Measurements from ENCODE around the gene DDR1. TPM values are rescaled to one million over a fixed set of nuclear protein-coding genes. Genes with fewer than 3 reads are reported as not detected.
"Not testable (repeated sequence)": the region's sequence is repeated elsewhere in the genome, so short reads cannot be mapped to it uniquely, and the experiment has no call there.

Gene DDR1
- total and polyA plus RNA-seq, 4 experiments from 2014 or later, result 1.4 to 13.1 (median 6.6) TPM

GRCh38 chr6:30843611-30843998 lies 40.7 kb upstream of the DDR1 start:
- Mint-ChIP-seq H3K36me3 (no peaks in the 10 kb centered on the region), H3K4me1 (peaks cover 5 to 18% (median 13%) of the 10 kb centered on the region in 4 donors), H3K9me3 (no peaks in the 10 kb centered on the region), H3K27me3 (peaks cover 2 to 5% of the 10 kb centered on the region in 2 donors), H3K27ac (peak overlapping the region in 3 of 7 donors; percentile 11 to 56 (median 54)), H3K4me3 (peak overlapping the region in 3 of 8 donors; percentile 36 to 57 (median 41))
- CTCF ChIA-PET (ENCODE audit: partially characterized antibody), result interaction anchor here (1.2 to 1.4 kb wide), 3 partner anchors 16 to 24 kb away, joined by 3 to 4 read pairs (median 3); no protein-coding TSS in a partner anchor
- intact Hi-C loops (cut with micrococcal nuclease), result no loop called here
- H3K36me3 ChIP-seq (ENCODE audit: insufficient read depth, low read length), result no peaks in the 10 kb centered on the region
- H3K9me3 ChIP-seq (ENCODE audit: control insufficient read depth in 1 of 2, low read length in 2 of 2), result no peaks in the 10 kb centered on the region
- H3K4me1 ChIP-seq (ENCODE audit: insufficient read depth, low read length), result peaks cover 25% of the 10 kb centered on the region
- H3K27me3 ChIP-seq (ENCODE audit: insufficient read depth, low read length), result no peaks in the 10 kb centered on the region
- no peak overlapping the region for H3K4me3 ChIP-seq (ENCODE audit: low read length in 2 of 2)
- H3K27ac ChIP-seq (ENCODE audit: low read depth, low read length), result no peak overlapping the region
- POLR2A ChIA-PET (ENCODE audit: partially characterized antibody), result interaction anchor here (1.2 to 1.6 kb wide), 3 partner anchors 10 to 13 kb away, joined by 4 to 8 read pairs (median 6); no protein-coding TSS in a partner anchor
- no peak for DNase-seq

- Mint-ChIP-seq H3K36me3 (no peaks in the 10 kb centered on the region), H3K27ac (no peak overlapping the region), H3K4me1 (peaks cover 5 to 18% (median 13%) of the 10 kb centered on the region in 4 donors), H3K27me3 (peaks cover 2 to 5% of the 10 kb centered on the region in 2 donors), H3K9me3 (no peaks in the 10 kb centered on the region), H3K4me3 (no peak overlapping the region)
- no peak overlapping the region for H3K27ac ChIP-seq (ENCODE audit: low read depth, low read length)
- ChIA-PET CTCF (ENCODE audit: partially characterized antibody) (interaction anchor here (1.1 to 1.4 kb wide), 5 partner anchors 14 to 24 kb away, joined by 3 to 4 read pairs (median 4); no protein-coding TSS in a partner anchor), POLR2A (ENCODE audit: partially characterized antibody) (interaction anchor here (0.6 to 1.6 kb wide), 4 partner anchors 10 to 70 kb away, joined by 3 to 8 read pairs (median 5); partner anchors contain the start of gene VARS2)
- intact Hi-C loops (cut with micrococcal nuclease), result no loop called here
- H3K4me1 ChIP-seq (ENCODE audit: insufficient read depth, low read length), result peaks cover 25% of the 10 kb centered on the region
- H3K36me3 ChIP-seq (ENCODE audit: insufficient read depth, low read length), result no peaks in the 10 kb centered on the region
- no peak overlapping the region for H3K4me3 ChIP-seq (ENCODE audit: low read length in 2 of 2)
- DNase-seq, result no peak
- no peaks in the 10 kb centered on the region for H3K9me3 ChIP-seq (ENCODE audit: control insufficient read depth in 1 of 2, low read length in 2 of 2)
- no peaks in the 10 kb centered on the region for H3K27me3 ChIP-seq (ENCODE audit: insufficient read depth, low read length)
Observed at GRCh38 chr6:30844118-30844535, 40.2 kb upstream of the DDR1 start.

- H3K4me3 Mint-ChIP-seq, result no peak overlapping the region
- H3K9me3 ChIP-seq (ENCODE audit: control insufficient read depth in 1 of 2, low read length in 2 of 2), result no peaks in the 10 kb centered on the region
- no peak overlapping the region for H3K27ac Mint-ChIP-seq
- intact Hi-C loops (cut with micrococcal nuclease), result no loop called here
- peaks cover 2 to 5% of the 10 kb centered on the region in 2 donors for H3K27me3 Mint-ChIP-seq
- H3K4me1 Mint-ChIP-seq, result peaks cover 5 to 18% (median 13%) of the 10 kb centered on the region in 4 donors
- H3K27ac ChIP-seq (ENCODE audit: low read depth, low read length), result no peak overlapping the region
- POLR2A ChIA-PET (ENCODE audit: partially characterized antibody), result interaction anchor here (1.6 kb wide), 1 partner anchor 11 kb away, joined by 6 read pairs; no protein-coding TSS in a partner anchor
- no peaks in the 10 kb centered on the region for H3K36me3 ChIP-seq (ENCODE audit: insufficient read depth, low read length)
- CTCF ChIA-PET (ENCODE audit: partially characterized antibody), result interaction anchor here (0.7 to 1.2 kb wide), 3 partner anchors 11 to 16 kb away, joined by 3 to 4 read pairs (median 4); no protein-coding TSS in a partner anchor
- H3K36me3 Mint-ChIP-seq, result no peaks in the 10 kb centered on the region
- no peak overlapping the region for H3K4me3 ChIP-seq (ENCODE audit: low read length in 2 of 2)
- peaks cover 25% of the 10 kb centered on the region for H3K4me1 ChIP-seq (ENCODE audit: insufficient read depth, low read length)
- DNase-seq, result no peak
- peaks cover 0 to 3% (median 0%) of the 10 kb centered on the region in 8 donors for H3K9me3 Mint-ChIP-seq
- no peaks in the 10 kb centered on the region for H3K27me3 ChIP-seq (ENCODE audit: insufficient read depth, low read length)
Observed at GRCh38 chr6:30845183-30845582, 39.1 kb upstream of the DDR1 start.

GRCh38 chr6:30847421-30847970 lies 36.8 kb upstream of the DDR1 start:
- Histone ChIP-seq H3K27ac (ENCODE audit: low read depth, low read length) (no peak overlapping the region), H3K9me3 (ENCODE audit: control insufficient read depth in 1 of 2, low read length in 2 of 2) (no peaks in the 10 kb centered on the region), H3K4me3 (ENCODE audit: low read length in 2 of 2) (no peak overlapping the region), H3K27me3 (ENCODE audit: insufficient read depth, low read length) (no peaks in the 10 kb centered on the region), H3K4me1 (ENCODE audit: insufficient read depth, low read length) (peaks cover 10% of the 10 kb centered on the region), H3K36me3 (ENCODE audit: insufficient read depth, low read length) (no peaks in the 10 kb centered on the region)
- Mint-ChIP-seq H3K27ac (no peak overlapping the region), H3K36me3 (no peaks in the 10 kb centered on the region), H3K4me1 (peaks cover 5 to 13% (median 9%) of the 10 kb centered on the region in 4 donors), H3K4me3 (no peak overlapping the region), H3K27me3 (peaks cover 2 to 7% of the 10 kb centered on the region in 2 donors), H3K9me3 (peaks cover 0 to 26% (median 11%) of the 10 kb centered on the region in 8 donors)
- no peak for DNase-seq
- ChIA-PET CTCF (ENCODE audit: partially characterized antibody) (interaction anchor here (1.0 kb wide), 1 partner anchor 19 kb away, joined by 4 read pairs; no protein-coding TSS in a partner anchor), POLR2A (ENCODE audit: partially characterized antibody) (no interaction called here)
- intact Hi-C loops (cut with micrococcal nuclease), result no loop called here

- H3K4me3 Mint-ChIP-seq, result no peak overlapping the region
- POLR2A ChIA-PET (ENCODE audit: partially characterized antibody), result no interaction called here
- peaks cover 0 to 30% (median 13%) of the 10 kb centered on the region in 8 donors for H3K9me3 Mint-ChIP-seq
- no peak for DNase-seq
- Histone ChIP-seq H3K27ac (ENCODE audit: low read depth, low read length) (no peak overlapping the region), H3K9me3 (ENCODE audit: control insufficient read depth in 1 of 2, low read length in 2 of 2) (no peaks in the 10 kb centered on the region), H3K36me3 (ENCODE audit: insufficient read depth, low read length) (no peaks in the 10 kb centered on the region), H3K27me3 (ENCODE audit: insufficient read depth, low read length) (no peaks in the 10 kb centered on the region), H3K4me1 (ENCODE audit: insufficient read depth, low read length) (peaks cover 9% of the 10 kb centered on the region), H3K4me3 (ENCODE audit: low read length in 2 of 2) (no peak overlapping the region)
- CTCF ChIA-PET (ENCODE audit: partially characterized antibody), result no interaction called here
- no peaks in the 10 kb centered on the region for H3K36me3 Mint-ChIP-seq
- H3K27me3 Mint-ChIP-seq, result peaks cover 2 to 7% of the 10 kb centered on the region in 2 donors
- intact Hi-C loops (cut with micrococcal nuclease), result no loop called here
- H3K27ac Mint-ChIP-seq, result no peak overlapping the region
- H3K4me1 Mint-ChIP-seq, result peaks cover 5 to 13% (median 7%) of the 10 kb centered on the region in 4 donors
Observed at GRCh38 chr6:30847971-30848436, 36.3 kb upstream of the DDR1 start.

- ChIA-PET CTCF (ENCODE audit: partially characterized antibody) (no interaction called here), POLR2A (ENCODE audit: partially characterized antibody) (no interaction called here)
- H3K4me3 ChIP-seq (ENCODE audit: low read length in 2 of 2), result no peak overlapping the region
- Mint-ChIP-seq H3K27me3 (peaks cover 0 to 3% of the 10 kb centered on the region in 2 donors), H3K4me1 (no peaks in the 10 kb centered on the region), H3K4me3 (no peak overlapping the region), H3K27ac (no peak overlapping the region), H3K9me3 (peaks cover 0 to 30% (median 13%) of the 10 kb centered on the region in 8 donors), H3K36me3 (no peaks in the 10 kb centered on the region)
- no peaks in the 10 kb centered on the region for H3K36me3 ChIP-seq (ENCODE audit: insufficient read depth, low read length)
- H3K27ac ChIP-seq (ENCODE audit: low read depth, low read length), result no peak overlapping the region
- no peak for DNase-seq
- intact Hi-C loops (cut with micrococcal nuclease), result no loop called here
- no peaks in the 10 kb centered on the region for H3K4me1 ChIP-seq (ENCODE audit: insufficient read depth, low read length)
- no peaks in the 10 kb centered on the region for H3K27me3 ChIP-seq (ENCODE audit: insufficient read depth, low read length)
- H3K9me3 ChIP-seq (ENCODE audit: control insufficient read depth in 1 of 2, low read length in 2 of 2), result no peaks in the 10 kb centered on the region
Observed at GRCh38 chr6:30849903-30850651, 34.2 kb upstream of the DDR1 start.

- peak overlapping the region in 2 of 7 donors; percentile 48 to 68 for H3K27ac Mint-ChIP-seq
- intact Hi-C loops (cut with micrococcal nuclease); H3K27me3 ChIP-seq (ENCODE audit: insufficient read depth, low read length); POLR2A ChIA-PET (ENCODE audit: partially characterized antibody); H3K4me3 ChIP-seq (ENCODE audit: low read length in 2 of 2); H3K36me3 ChIP-seq (ENCODE audit: insufficient read depth, low read length); H3K9me3 ChIP-seq (ENCODE audit: control insufficient read depth in 1 of 2, low read length in 2 of 2); H3K4me1 Mint-ChIP-seq; H3K27ac ChIP-seq (ENCODE audit: low read depth, low read length); H3K4me3 Mint-ChIP-seq; H3K4me1 ChIP-seq (ENCODE audit: insufficient read depth, low read length); H3K36me3 Mint-ChIP-seq; DNase-seq; H3K27me3 Mint-ChIP-seq: not testable (repeated sequence)
- CTCF ChIA-PET (ENCODE audit: partially characterized antibody), result interaction anchor here (0.7 kb wide), 1 partner anchor 17 kb away, joined by 3 read pairs; no protein-coding TSS in a partner anchor
- peaks cover 0 to 30% (median 14%) of the 10 kb centered on the region in 8 donors for H3K9me3 Mint-ChIP-seq
Observed at GRCh38 chr6:30852459-30852858, 31.9 kb upstream of the DDR1 start.
